HepG2 (cell line): ENCODE measurements around the gene NEURL1B. TPM values are rescaled to one million over a fixed set of nuclear protein-coding genes. Genes with fewer than 3 reads are reported as not detected.

Source experiments
- ARNTL ChIP-seq: sonication (generic); formaldehyde crosslinking; IDR thresholded peaks from 2 replicates; pipeline ENCODE4 v1.4.0; 2020; ENCODE audit warnings: mild to moderate bottlenecking, missing genetic modification reagents
- ELF4 ChIP-seq: sonication (generic); formaldehyde crosslinking; IDR thresholded peaks from 2 replicates; pipeline ENCODE4 v1.5.0; 2020; ENCODE audit warnings: missing genetic modification reagents, mild to moderate bottlenecking, moderate library complexity, borderline replicate concordance
- FOSL2 ChIP-seq: sonication (generic); formaldehyde crosslinking; IDR thresholded peaks from 2 replicates; pipeline ENCODE4 v1.4.0; 2020; ENCODE audit warnings: missing genetic modification reagents
- GATAD2A ChIP-seq: IDR thresholded peaks from 2 replicates; pipeline ENCODE4 v1.6.1; 2016
- HOXA5 ChIP-seq: sonication (generic); formaldehyde crosslinking; IDR thresholded peaks from 2 replicates; pipeline ENCODE4 v1.4.0; 2020; ENCODE audit warnings: missing genetic modification reagents
- IRF9 ChIP-seq: sonication (generic); formaldehyde crosslinking; IDR thresholded peaks from 2 replicates; pipeline ENCODE4 v1.8.0; 2022; ENCODE audit warnings: missing genetic modification reagents, mild to moderate bottlenecking, borderline replicate concordance
- MAX ChIP-seq: IDR thresholded peaks from 2 replicates; pipeline ENCODE4 v1.6.1; 2012; ENCODE audit warnings: inconsistent platforms
- NPAS2 ChIP-seq: sonication (generic); formaldehyde crosslinking; IDR thresholded peaks from 2 replicates; pipeline ENCODE4 v1.8.0; 2022; ENCODE audit warnings: mild to moderate bottlenecking, missing genetic modification reagents, borderline replicate concordance
- NR2F1 ChIP-seq, 2 experiments: fragments of 450-650 bp in 1 of 2; formaldehyde crosslinking in 1 of 2; IDR thresholded peaks; 2 replicates each; pipeline versions ENCODE4 v1.5.0 to v1.6.1; 2016 to 2020; ENCODE audit warnings: mild to moderate bottlenecking in 1 of 2, missing compliant biosample characterization in 1 of 2, missing genetic modification reagents in 1 of 2, moderate library complexity in 1 of 2
- NR2F2 ChIP-seq: IDR thresholded peaks from 2 replicates; pipeline ENCODE4 v1.6.1; 2012; ENCODE audit warnings: low read depth, inconsistent platforms, borderline replicate concordance
- PRMT3 ChIP-seq: sonication (generic); formaldehyde crosslinking; IDR thresholded peaks from 2 replicates; pipeline ENCODE4 v1.8.1; 2022; ENCODE audit warnings: low read depth, mild to moderate bottlenecking, moderate library complexity, missing genetic modification reagents, borderline replicate concordance
- RELA ChIP-seq: sonication (generic); formaldehyde crosslinking; IDR thresholded peaks from 2 replicates; pipeline ENCODE4 v1.4.0; 2020; ENCODE audit warnings: missing genetic modification reagents
- SATB2 ChIP-seq: sonication (generic); formaldehyde crosslinking; IDR thresholded peaks from 2 replicates; pipeline ENCODE4 v1.5.0; 2020; ENCODE audit warnings: missing genetic modification reagents
- SMAD1 ChIP-seq: sonication (generic); formaldehyde crosslinking; IDR thresholded peaks from 2 replicates; pipeline ENCODE4 v1.4.0; 2020; ENCODE audit warnings: missing genetic modification reagents, low read depth, mild to moderate bottlenecking, borderline replicate concordance
- SRSF4 ChIP-seq: fragments of 200-400 bp; formaldehyde crosslinking; IDR thresholded peaks from one replicate; pipeline ENCODE4 v1.6.1; 2018; ENCODE audit warnings: mild to moderate bottlenecking, low read depth, low read length, moderate library complexity; ENCODE audit not compliant: poor library complexity, severe bottlenecking
- TAF15 ChIP-seq: fragments of 200-400 bp; formaldehyde crosslinking; IDR thresholded peaks from one replicate; pipeline ENCODE4 v1.6.1; 2018; ENCODE audit warnings: mild to moderate bottlenecking, low read depth, low read length; ENCODE audit not compliant: poor library complexity, severe bottlenecking
- ZNF550 ChIP-seq: sonication (generic); formaldehyde crosslinking; IDR thresholded peaks from 2 replicates; pipeline ENCODE4 v1.4.0; 2020; ENCODE audit warnings: mild to moderate bottlenecking, missing genetic modification reagents, borderline replicate concordance
- ZNF629 ChIP-seq: sonication (generic); formaldehyde crosslinking; conservative IDR thresholded peaks from 2 replicates; pipeline ENCODE4 v1.5.0; 2020; ENCODE audit warnings: missing genetic modification reagents
- ZNF687 ChIP-seq: sonication (generic); formaldehyde crosslinking; IDR thresholded peaks from 2 replicates; pipeline ENCODE4 v1.5.1; 2020; ENCODE audit warnings: mild to moderate bottlenecking, missing genetic modification reagents, moderate library complexity
- ZNF724P ChIP-seq: sonication (generic); formaldehyde crosslinking; IDR thresholded peaks from 2 replicates; pipeline ENCODE4 v1.8.0; 2022; ENCODE audit warnings: missing genetic modification reagents, borderline replicate concordance
- ZNF781 ChIP-seq: sonication (generic); formaldehyde crosslinking; IDR thresholded peaks from 2 replicates; pipeline ENCODE4 v1.5.1; 2020; ENCODE audit warnings: borderline replicate concordance, mild to moderate bottlenecking, missing genetic modification reagents; ENCODE audit errors: not compliant biosample characterization
- ZSCAN12 ChIP-seq: sonication (generic); formaldehyde crosslinking; IDR thresholded peaks from 2 replicates; pipeline ENCODE4 v1.9.0; 2021; ENCODE audit warnings: mild to moderate bottlenecking, missing genetic modification reagents
- ZSCAN22 ChIP-seq: sonication (generic); formaldehyde crosslinking; IDR thresholded peaks from 2 replicates; pipeline ENCODE4 v1.4.0; 2020; ENCODE audit warnings: mild to moderate bottlenecking, missing genetic modification reagents
- ZSCAN29 ChIP-seq: sonication (generic); formaldehyde crosslinking; conservative IDR thresholded peaks from 2 replicates; pipeline ENCODE4 v1.4.0; 2020; ENCODE audit warnings: mild to moderate bottlenecking, missing genetic modification reagents
- polyA plus RNA-seq, 8 experiments: library from polyadenylated mRNA; depleted of rRNA in 3 of 8; stranded (reverse) in 7 of 8; unstranded in 1 of 8; fragments of >200 nt; fragmentation: Illumina TruSeq in 4 of 8; extraction: Trizol in 4 of 8; gene quantifications; 2 replicates each; pipeline versions ENCODE4 v1.2.1 to v1.2.3, GENCODE V29; 2011 to 2016; ENCODE audit warnings: low read depth in 4 of 8, missing spikeins in 1 of 8, mixed read lengths in 1 of 8; ENCODE audit not compliant: insufficient read depth in 1 of 8
- total RNA-seq, 5 experiments: library from RNA; depleted of rRNA; stranded (reverse); fragments of >200 nt; fragmentation: Illumina TruSeq; extraction: Trizol; gene quantifications; 2 replicates each; pipeline ENCODE4 v1.2.3, GENCODE V29; 2016; ENCODE audit warnings: low read depth in 1 of 5
- TF ChIP-seq, protein P1 (sequence below): sonication (generic); formaldehyde crosslinking; IDR thresholded peaks from 2 replicates; pipeline ENCODE4 v1.4.0; 2020; ENCODE audit warnings: missing genetic modification reagents

The NEURL1B gene
- total and polyA plus RNA-seq, 2 of the 13 experiments (the other 11 are each of a cell fraction or from before 2014, with no cell fraction given) = 0.09 to 0.13 TPM

DNA sequence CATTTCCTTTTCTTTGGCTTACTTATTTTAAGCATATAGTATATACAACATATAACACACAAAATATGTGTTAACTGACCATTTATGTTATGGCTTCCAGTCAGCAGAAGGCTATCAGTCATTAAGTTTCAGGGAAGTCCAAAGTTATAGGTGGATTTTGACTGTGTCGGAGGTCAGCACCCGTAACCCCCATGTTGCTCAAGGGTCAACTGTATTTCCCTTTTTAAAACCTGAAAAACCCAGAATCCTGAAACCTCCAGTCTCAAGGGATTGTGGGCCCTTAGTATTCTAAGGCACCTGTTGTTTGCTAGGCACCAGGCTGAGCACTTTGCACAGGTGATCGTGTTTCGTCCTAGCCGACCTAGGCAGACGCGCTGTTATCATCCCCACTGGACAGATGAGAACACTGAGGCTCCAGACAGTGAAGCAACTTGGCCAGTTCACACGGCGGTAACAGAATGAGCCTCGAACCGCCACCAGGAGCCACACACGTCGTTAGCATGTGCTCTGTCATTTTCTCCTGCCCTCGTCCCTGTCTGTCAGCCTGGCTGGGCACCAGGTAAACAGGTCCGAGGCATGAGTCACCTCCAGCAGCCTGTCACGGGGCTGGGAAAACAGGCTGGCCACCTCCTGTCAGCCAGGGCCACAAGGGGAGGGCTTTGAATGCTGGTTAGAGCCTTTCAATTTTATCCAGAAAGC is 90.1 kb downstream of the NEURL1B start (continued):
- TF ChIP-seq PRMT3 (peak; percentile 84; the same call in 1 of the 2 replicates), FOSL2 (peak; percentile 99), SATB2 (CRISPR knock-in tag) (peak; percentile 53; the same call in 1 of the 2 replicates), ARNTL (CRISPR knock-in tag) (peak; percentile 71; the same call in 1 of the 2 replicates), ZNF629 (CRISPR knock-in tag) (peak; percentile 97), IRF9 (CRISPR knock-in tag) (peak; percentile 82; the same call in 1 of the 2 replicates), ZSCAN12 (CRISPR knock-in tag) (peak; percentile 97), SMAD1 (no peak), ZSCAN22 (CRISPR knock-in tag) (no peak), ZSCAN29 (CRISPR knock-in tag) (no peak), GATAD2A (CRISPR knock-in tag) (peak; percentile 78), ZNF724P (CRISPR knock-in tag) (peak; percentile 96), SRSF4 (no peak), ZNF781 (CRISPR knock-in tag) (no peak), ELF4 (CRISPR knock-in tag) (no peak), MAX (peak; percentile 98), ZNF687 (peak; percentile 100), HOXA5 (CRISPR knock-in tag) (no peak), TAF15 (no peak), NPAS2 (CRISPR knock-in tag) (no peak), NR2F2 (no peak), ZNF550 (CRISPR knock-in tag) (no peak), NR2F1 (CRISPR knock-in tag; IDR thresholded peaks at IDR 0.05) (0 out of 4 replicates have a peak, but pooled peaks of 1 of the 2 experiments have one; percentile 21), RELA (CRISPR knock-in tag) (no peak)
- TF ChIP-seq, protein P1, sequence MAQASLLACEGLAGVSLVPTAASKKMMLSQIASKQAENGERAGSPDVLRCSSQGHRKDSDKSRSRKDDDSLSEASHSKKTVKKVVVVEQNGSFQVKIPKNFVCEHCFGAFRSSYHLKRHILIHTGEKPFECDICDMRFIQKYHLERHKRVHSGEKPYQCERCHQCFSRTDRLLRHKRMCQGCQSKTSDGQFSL (CRISPR knock-in tag) = no peak
